ENCODE measurements around the gene KCTD8.
A peak's percentile ranks its signal among the peaks of the same experiment; 100 is the strongest.
"Not testable (repeated sequence)": the region's sequence is repeated elsewhere in the genome, so short reads cannot be mapped to it uniquely, and the experiment has no call there.

Gene KCTD8

GRCh38 chr4:44342800-44343199, 105.8 kb downstream of the KCTD8 start:
- no peak for DNase-seq

- DNase-seq: no peak
Measured at GRCh38 chr4:44326741-44327140, 121.9 kb downstream of the KCTD8 start.

GRCh38 chr4:44320833-44321232, 127.8 kb downstream of the KCTD8 start:
- DNase-seq: no peak

- DNase-seq: no peak
Measured at GRCh38 chr4:44319129-44319528, 129.5 kb downstream of the KCTD8 start.

- DNase-seq: no peak
Measured at GRCh38 chr4:44313702-44314101, 134.9 kb downstream of the KCTD8 start.

GRCh38 chr4:44287505-44287904, 161.1 kb downstream of the KCTD8 start:
- no peak for DNase-seq

GRCh38 chr4:44279469-44279868, 169.1 kb downstream of the KCTD8 start:
- no peak for DNase-seq

GRCh38 chr4:44279066-44279465, 169.5 kb downstream of the KCTD8 start:
- DNase-seq: no peak

GRCh38 chr4:44257461-44257860, 191.1 kb downstream of the KCTD8 start:
- DNase-seq: peak in 7 of 56 donors; percentile 0 to 36 (median 6)

- DNase-seq: peak in 9 of 56 donors; percentile 0 to 11 (median 5)
Measured at GRCh38 chr4:44256414-44256813, 192.2 kb downstream of the KCTD8 start.

GRCh38 chr4:44237643-44238042, 211.0 kb downstream of the KCTD8 start:
- DNase-seq: no peak

- DNase-seq: no peak
Measured at GRCh38 chr4:44235897-44236296, 212.7 kb downstream of the KCTD8 start.

- DNase-seq: no peak
Measured at GRCh38 chr4:44232262-44232661, 216.3 kb downstream of the KCTD8 start.

GRCh38 chr4:44231006-44231405, 217.6 kb downstream of the KCTD8 start:
- no peak for DNase-seq

- no peak for DNase-seq
Measured at GRCh38 chr4:44228326-44228725, 220.3 kb downstream of the KCTD8 start.

- DNase-seq: peak in 5 of 56 donors; percentile 1 to 7 (median 2)
Measured at GRCh38 chr4:44221407-44221806, 227.2 kb downstream of the KCTD8 start.

- DNase-seq: no peak
Measured at GRCh38 chr4:44210750-44211149, 237.9 kb downstream of the KCTD8 start.

- DNase-seq: no peak
Measured at GRCh38 chr4:44196796-44197195, 251.8 kb downstream of the KCTD8 start.

- no peak for DNase-seq
Measured at GRCh38 chr4:44194365-44194764, 254.2 kb downstream of the KCTD8 start.

- DNase-seq: no peak
Measured at GRCh38 chr4:44186850-44187246, 261.8 kb downstream of the KCTD8 start.

- no peak for DNase-seq
Measured at GRCh38 chr4:44186096-44186849, 262.3 kb downstream of the KCTD8 start.

- DNase-seq: not testable (repeated sequence)
Measured at GRCh38 chr4:44181491-44182349, 266.9 kb downstream of the KCTD8 start.

GRCh38 chr4:44167766-44168165, 280.8 kb downstream of the KCTD8 start:
- DNase-seq: not testable (repeated sequence)

All from nucleus accumbens (tissue), 56 donors.